GM21786 (cell line): ENCODE measurements around the gene ADCY3.

Experiments used
- ATAC-seq: cut with Tn5 transposase; IDR thresholded peaks from one replicate; pipeline ENCODE4 v1.9.1; 2021; ENCODE audit not compliant: unreplicated experiment

ADCY3 gene

DNA sequence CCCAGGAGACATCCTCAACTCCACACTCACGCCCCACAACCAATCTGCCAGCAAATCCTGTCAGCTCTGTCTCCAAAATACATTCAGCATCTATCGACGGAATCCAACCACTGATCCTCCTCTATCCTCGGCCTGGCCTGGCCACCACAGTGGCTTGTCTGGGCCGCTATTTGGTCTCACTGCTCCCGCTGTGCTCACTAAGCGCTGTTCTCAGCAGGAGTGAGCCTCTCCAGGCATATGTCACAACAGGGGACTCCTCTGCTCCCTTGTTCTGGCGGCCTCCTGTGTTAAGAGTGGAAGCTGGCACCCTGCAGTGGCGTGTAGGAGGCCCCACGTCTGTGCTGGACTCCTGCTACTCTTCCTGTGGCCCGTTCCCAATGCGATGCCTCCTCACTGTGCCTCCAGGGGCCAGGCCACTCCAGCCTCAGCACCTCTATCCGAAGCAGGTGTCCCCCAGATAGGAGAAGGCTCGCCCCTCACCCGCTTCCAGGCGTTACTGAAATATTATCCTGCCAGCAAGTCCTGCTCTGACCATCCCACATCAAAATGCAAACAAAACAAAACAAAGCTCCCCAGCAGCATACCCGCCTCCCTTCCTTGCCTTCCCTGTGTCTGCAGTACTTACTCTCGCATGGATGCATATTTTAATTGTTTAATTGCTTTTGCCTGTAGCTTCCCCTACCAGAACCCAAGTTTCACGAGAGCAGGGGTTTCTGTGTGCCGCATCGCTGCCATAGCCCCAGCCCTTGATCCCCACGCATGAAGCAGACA, 86.9 kb downstream of the ADCY3 start:
- no peak for ATAC-seq

- ATAC-seq = no peak
Measured at GRCh38 chr2:24832521-24832920, 87.5 kb downstream of the ADCY3 start.

DNA sequence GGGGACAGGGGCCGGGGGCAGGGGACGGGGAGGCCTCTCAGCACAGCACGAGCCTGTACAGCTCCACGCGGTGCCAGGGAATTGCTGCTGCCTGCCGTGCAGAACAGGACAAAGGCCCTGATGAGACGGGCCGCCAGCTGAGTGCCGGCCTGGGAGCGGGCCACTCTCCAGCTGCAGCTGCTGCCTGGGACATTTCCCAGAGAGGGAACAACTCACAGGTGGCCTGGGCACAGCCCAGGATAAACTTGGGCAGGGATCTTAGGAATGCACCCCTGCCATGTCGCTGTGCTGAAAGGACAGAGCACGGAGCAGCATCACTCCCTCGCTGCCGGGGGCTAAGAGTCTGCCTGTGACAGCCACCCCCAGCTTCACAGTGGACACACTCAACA, 88.0 kb downstream of the ADCY3 start:
- ATAC-seq = no peak

DNA sequence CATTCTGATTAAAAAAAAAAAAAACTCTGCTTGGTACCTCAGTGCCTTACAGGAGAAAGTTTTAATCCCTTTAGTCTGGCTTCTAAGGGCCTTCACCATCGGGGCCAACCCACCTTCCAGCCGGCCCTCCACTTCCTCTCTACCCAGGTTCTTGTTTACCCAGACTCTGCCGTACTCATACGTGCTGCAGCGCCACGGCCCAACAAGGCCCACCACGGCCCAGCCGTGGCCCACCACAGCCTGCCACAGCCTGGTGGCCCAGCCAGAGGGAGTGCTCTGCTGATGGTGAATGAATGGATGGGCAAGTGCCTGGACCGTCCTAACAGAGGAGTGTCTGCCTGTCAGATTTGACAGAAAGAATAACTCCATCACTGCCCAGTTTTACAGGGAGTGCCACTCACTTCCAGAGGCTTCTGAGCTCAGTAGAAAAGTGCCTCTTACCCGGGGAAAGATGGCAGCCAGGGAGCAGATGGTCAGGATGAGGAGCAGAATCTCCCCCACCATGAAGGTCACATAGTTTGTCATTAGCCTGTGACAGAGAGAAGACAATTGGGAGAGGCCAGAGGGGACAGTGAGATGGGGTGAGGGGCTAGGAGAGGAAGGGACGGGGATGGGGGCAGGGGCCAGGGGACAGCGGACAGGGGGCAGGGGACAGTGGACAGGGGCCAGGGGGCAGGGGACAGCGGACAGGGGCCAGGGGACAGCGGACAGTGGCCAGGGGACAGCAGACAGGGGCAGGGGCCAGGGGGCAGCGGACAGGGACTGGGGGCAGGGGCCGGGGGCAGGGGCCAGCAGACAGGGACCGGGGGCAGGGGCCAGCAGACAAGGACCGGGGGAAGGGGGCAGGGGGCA, 88.6 kb downstream of the ADCY3 start:
- no peak for ATAC-seq

- no peak for ATAC-seq
Measured at GRCh38 chr2:24830786-24831185, 89.3 kb downstream of the ADCY3 start.

DNA sequence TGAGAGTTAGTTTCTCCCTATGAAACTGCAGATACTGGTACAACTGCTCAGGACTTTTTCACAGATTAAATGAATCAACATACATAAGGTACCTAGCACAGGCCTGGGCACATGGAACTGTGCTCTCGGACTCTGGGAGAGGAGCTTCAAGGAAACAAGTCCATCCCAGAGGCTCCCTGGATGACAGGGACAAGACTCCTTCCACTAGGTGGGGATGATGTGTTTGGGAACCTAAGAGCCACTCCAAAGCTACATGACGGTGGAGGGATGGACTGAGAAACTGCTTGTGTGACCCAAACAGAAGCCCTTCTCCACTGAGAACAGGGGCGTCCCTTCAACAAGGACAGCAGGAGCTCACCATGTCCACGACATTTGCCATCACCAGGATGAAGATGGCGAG, 89.7 kb downstream of the ADCY3 start:
- no peak for ATAC-seq

DNA sequence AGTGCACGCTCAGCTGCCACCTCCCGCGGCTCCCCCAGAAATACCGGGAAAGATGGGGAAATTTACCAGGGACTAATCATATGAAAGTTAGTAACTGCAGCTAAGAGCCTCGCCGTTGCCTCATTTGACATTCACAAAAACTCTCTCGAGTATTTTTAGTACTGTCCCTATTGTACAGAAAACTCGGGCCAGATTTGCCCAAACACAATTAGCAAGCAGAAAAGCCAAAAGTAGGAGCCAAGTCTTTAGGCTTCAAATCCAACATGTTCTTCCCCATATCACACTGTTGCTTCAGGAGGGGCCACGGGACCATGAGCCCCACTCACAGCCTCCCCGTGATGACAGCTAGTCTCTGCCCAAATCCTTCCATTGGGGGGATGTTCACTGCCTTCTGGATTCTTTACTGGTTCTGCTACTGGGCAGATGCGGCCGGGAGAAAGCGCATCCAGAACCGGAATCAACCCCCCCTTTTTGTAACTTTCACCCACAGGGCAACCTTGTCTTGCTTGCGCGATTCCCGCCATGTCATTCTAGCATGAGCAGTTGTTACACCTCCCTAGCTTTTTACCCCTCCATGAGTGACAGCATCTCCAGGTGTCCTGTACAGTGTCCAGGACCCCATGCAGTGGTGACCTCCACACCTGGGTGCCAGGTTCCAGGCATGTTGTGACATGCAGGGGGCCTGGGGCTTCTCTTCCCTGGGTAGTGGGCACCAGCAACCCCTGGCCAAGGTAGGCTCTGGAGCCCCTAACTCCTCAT, 91.6 kb downstream of the ADCY3 start:
- no peak for ATAC-seq

DNA sequence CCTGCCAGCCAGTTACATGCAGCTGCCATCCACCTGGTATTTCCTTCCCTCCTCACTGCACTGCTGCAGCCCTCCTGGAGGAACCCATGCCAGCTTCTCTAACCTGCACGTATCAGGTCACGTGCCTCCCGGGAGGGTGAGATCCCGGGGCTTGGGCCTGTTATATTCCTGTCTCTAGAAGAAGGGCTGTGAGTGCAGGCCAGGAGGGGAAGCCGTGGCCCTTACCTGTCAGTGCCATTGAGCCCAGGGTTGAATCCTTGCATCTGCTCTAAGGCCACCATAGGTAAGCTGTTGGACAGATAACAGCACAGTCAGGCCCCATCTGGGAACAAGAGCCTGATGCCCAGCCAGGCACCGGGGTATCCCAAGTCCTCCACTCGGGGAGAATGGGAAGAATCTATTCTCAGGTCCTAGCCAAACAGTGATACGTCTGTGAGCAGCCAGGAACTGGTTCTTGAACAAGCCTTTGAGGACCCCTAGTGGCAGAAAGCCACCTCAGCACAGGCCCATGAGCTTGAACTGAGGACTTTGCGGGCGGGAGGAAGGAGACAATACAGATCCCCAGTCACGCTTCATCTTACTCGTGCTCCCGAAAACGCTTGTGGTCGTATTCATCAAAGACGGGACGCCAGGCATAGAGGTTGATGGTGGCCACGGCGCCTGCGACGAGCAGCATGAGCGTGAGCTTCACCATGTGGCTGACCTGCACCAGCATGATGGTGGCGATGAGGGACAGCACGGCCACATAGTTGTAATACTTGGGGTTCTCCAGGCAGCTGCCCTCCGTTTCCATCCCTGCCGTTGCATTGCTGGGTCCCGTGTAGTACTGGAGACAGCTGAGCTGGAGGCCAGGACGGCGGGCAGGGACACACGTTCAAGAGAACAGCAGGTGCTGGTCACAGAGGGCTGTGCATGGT, 92.5 kb downstream of the ADCY3 start:
- peak; percentile 79 for ATAC-seq

GRCh38 chr2:24826773-24827145, 93.3 kb downstream of the ADCY3 start:
- no peak for ATAC-seq

DNA sequence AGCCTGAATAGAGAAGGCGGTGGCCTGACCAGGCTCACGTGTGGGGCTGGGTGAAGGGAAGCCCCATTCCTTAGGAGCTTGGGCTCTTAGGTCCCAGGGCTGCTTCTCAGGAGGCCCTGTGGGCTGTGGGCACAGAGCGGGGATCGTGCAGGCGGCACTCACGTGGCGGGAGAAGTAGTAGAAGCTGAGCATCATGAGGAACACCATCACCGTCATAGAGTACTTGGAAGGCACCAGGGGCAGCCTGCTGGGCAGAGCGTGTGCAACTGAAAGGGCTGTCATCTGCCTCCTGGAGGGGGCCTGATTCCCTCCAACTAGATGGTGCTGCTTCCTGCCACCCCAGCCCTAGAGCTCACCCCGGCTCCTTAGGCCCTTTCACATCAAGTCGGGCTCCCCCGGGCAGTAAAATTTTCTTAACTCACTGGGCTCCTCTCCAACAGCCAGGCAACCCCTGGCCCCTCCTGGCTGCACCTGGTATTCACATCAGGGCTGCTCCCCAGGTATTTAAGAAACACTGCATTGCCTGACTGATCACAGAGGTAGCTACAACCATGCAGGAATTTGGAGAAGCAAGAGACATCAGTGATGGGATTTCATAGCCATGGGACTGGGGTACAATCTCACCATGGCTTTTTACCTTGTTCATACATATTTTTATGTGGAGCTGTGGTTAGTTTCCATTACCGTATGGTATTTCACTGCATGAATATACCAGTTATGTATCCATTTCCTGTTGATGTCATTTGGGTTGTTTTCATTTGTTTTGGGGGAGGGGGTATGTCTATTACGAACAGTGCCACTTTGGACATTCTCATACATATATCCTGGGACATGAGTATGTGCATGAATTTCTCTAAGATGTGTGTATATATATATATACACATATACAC, 93.9 kb downstream of the ADCY3 start:
- ATAC-seq = no peak

- ATAC-seq = no peak
Measured at GRCh38 chr2:24824966-24825882, 94.8 kb downstream of the ADCY3 start.

DNA sequence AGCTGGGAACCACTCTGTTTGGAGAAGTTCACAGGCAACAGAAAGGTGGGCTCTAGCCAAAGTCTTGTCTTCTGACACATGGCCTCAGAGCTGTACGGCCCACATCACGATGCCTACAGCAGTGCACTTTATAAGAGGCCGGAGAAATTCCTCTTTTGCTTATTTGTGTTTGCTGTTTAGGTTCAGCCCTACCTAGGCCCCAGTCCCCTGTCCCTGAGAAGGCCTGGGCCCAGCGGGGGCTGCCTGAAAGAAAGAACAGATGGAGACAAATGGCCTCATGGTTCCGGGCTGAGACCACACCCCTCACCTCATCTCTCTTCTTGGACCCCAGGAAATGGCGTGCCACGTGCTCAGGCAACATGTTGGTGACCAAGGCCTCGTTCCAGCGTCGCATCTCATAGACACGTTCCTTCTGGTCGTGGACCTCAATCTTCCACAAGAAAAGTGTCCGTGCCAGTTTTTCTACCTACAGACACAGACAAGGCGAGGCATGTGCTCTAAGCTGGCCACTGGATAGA, 95.9 kb downstream of the ADCY3 start:
- ATAC-seq = no peak

DNA sequence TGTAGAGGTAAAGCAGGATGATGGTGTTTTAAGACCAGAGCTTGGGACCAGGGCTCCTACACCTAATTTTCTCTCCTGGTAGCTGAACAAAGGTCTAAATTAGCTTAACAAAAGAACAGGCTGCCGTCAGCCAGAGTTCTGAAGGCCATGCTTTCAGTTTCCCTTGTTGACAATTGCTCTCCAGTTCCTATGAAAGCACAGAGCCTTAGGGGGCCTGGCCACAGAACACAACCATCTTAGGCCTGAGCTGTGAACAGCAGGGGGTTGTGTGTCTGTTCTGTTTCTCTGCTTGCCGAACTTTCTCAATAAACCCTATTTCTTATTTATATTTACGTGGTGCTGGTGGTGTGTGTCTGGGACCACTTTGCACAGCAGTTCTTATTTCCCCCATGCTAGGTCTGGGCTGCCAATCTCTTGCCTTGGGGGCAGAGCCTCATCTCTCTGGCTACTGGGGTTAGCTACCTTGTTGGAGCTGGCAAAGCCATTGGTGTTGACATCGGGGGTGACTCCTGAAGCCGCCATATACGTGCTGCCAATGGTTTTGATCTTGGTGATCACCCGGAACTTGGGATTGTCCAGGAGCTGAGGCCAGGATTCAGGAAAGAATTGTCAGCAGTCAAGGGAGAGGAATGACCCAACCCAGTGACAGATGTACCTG, 97.9 kb downstream of the ADCY3 start:
- ATAC-seq = no peak

DNA sequence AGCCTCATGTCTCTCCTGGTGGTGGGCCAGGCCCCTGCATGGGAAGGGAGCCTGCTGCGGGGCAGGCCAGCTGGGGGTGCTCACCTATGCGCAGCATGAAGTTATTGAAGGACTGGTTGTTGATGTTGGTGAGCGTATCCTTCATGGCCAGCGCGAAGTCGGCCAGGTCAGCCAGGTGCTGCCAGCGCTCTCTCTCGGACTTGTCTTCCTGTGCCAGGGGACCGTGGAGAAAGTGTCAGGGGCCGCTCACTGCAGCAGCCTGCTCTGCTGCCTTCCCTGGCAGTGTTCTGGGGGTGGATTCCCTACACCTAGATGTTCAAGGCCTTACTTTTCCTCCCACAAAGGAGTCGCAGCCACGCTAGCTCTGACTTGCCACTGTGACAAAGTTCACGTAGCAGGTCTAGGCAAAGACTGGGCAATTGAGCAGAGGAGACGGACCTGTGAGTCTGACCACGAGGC, 98.6 kb downstream of the ADCY3 start:
- no peak for ATAC-seq

DNA sequence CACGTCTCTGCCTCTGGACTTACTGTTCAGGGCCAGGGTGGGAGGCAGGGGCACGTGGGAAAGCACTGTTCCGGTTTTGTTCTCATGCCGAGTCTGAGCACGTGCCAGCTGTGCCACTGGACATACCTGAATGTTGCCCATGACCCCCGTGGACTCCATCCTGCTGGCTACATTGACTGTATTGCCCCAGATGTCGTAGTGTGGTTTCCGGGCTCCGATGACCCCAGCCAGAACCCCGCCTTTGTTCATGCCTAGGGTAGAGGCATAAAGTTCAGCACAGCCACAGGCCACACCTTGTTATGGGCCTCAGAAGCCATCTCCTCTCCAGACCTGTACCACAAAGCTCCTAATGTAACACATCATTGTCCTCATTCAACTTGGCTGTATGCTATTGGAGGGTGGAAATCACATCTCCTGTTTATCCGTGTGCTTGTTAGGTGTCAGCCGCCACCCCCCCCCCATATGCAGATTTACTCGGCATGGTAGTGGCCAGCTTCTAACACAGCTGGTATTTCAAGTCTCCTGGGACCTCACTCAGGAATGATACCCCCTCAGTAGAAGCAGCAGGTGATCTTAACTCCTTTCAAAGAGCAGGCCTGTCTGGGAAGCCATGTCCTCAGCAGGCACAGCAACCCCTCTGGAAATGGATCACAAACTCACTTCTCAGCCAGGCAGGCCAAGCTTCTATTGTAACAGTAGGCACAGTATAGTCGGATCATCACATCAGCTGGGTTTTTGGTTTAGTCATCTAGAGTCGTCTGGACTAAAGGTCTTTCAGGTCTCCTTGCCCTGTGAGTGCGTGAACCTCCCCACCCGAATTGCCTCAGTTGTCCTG, 99.2 kb downstream of the ADCY3 start:
- no peak for ATAC-seq

DNA sequence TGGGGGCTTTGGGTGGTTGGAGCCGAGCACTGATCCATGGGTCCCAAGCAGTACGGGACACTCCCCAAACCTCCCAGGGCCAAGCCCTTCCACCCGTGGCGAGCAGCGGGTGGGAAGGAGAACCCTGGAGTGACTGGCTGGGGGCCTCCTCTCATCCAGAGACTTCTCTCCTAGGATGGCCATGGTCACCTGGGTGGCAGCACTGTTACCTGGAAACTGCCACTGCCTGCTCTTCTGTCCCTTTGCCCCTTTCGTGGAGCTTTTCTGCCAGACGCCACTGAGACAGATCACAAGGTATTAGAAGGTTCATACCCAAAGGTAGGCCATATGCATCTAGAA, 99.9 kb downstream of the ADCY3 start:
- ATAC-seq = no peak
